HS-5 (cell line): Measurements from ENCODE around the gene OGFR.
"Not testable (repeated sequence)": the region's sequence is repeated elsewhere in the genome, so short reads cannot be mapped to it uniquely, and the experiment has no call there.

Source experiments
- DNase-seq: peaks from one replicate; pipeline ENCODE4 v3.0.0-alpha.2; 2012; ENCODE audit warnings: low read depth

The OGFR gene

DNA sequence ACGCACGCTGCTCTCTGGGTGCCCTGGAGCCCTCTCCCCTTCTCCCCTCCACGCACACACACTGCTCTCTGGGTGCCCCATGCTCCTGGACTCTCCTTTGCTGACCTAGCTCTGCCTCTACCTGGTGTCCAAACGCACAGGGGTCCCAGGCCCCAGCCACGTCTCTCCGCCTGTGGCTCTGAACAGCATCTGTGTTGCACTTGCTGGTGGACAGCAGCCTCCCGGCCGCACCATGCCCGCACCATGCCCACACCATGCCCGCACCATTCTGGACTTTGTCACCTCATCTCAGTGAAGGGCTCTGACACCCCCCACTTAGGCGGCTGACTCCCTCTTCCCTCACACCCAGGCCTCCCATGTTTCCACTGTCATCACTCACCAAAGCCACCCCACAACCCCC, 35.2 kb downstream of the OGFR start:
- DNase-seq: no peak

DNA sequence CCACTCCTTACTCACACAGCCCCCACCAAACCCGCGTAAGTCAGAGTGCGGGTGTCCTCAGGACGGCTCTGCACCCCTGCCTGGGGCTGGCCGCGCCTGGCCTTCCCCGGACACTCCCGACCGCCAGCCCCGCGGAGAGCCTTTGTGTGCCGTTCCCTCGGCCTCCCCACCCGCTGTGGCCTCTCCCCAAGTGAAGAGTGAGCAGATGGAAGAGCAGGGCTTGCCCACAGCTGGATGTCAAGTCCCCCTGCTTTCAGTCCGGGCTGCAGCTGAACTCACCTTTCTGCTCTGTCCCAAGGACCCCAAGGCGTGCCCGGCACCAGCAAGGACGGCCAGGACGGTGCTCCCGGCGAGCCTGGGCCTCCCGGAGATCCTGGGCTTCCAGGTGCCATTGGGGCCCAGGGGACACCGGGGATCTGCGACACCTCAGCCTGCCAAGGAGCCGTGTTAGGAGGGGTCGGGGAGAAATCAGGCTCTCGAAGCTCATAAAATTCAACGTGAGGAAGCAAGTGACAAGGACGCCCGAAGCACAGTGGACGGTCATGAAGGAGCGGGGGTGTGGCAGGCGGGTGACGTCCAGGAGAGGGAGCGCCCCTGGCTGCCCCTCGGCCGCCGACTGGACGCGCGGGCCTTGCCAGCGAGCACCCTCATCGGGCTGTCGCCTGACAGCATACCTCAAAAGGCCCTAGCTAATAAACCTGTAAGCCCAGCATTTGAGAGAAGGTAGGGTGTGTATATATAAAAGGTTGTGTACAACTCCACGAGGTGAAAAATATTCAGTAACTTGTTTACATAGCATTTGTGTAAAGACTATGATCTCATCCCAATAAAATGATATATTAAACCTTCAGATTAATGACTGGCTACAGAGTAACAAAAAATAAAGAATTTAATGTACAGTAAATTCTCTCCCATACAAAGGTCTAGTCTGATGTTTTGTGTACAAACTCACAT, 35.9 kb downstream of the OGFR start:
- DNase-seq: no peak

DNA sequence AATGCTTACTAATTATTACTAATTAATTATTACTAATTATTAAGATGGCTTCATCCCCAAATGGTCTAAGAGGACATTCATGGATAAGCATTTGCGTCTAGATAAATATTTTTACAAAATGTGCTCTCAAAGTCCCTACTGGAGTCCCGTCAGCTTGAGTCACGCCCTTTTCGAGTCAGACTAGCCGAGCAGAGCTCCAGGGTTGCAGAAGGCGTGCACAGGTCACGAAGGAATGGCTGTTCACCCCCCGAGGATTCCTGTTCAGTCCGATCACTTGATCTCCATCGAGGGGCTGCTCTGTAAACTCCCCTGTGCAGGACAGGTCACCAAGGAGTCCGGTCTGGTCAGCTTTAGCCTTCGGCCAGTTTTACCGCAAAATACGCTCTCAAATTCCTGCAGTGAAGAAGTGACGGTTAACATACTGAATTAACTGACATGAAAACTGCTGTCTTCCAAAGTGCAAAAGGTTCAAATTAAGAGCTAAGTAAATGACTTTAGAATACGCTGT, 37.1 kb downstream of the OGFR start:
- DNase-seq: no peak

DNA sequence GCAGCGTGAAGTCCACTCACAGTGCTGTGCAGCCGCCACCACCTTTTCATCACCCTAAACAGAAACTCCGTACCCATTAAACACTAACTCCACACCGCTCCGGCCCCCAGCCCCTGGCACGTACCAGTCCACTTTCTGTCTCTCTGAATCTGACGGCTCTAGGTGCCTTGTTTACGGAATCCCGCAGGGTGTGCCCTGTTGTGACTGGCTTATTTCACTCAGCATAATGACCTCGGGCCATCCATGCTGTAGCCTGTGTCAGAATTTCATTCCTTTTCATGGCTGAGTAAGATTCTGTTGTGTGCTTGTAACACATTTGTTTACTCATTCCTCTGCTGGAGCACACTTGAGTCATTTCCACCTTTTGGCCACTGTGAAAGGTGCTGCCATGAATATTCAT, 39.0 kb downstream of the OGFR start:
- no peak for DNase-seq

DNA sequence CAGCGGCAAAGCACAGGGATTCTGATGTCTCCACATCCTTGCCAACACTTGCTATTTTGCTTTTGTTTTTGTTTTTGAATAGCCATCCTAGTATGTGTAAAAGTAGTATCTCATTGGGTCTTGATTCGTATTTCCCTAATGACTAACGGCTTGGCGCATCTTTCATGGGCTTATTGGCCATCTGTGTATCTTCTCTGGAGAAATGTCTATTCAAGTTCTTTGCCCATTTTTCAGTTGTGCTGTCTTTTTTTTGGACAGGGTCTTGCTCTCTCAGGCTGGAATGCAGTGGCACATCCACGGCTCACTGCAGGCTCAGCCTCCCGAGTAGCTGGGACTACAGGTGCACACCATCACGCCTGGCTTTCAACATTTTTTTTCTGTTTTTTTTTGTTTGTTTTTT, 39.5 kb downstream of the OGFR start:
- no peak for DNase-seq

DNA sequence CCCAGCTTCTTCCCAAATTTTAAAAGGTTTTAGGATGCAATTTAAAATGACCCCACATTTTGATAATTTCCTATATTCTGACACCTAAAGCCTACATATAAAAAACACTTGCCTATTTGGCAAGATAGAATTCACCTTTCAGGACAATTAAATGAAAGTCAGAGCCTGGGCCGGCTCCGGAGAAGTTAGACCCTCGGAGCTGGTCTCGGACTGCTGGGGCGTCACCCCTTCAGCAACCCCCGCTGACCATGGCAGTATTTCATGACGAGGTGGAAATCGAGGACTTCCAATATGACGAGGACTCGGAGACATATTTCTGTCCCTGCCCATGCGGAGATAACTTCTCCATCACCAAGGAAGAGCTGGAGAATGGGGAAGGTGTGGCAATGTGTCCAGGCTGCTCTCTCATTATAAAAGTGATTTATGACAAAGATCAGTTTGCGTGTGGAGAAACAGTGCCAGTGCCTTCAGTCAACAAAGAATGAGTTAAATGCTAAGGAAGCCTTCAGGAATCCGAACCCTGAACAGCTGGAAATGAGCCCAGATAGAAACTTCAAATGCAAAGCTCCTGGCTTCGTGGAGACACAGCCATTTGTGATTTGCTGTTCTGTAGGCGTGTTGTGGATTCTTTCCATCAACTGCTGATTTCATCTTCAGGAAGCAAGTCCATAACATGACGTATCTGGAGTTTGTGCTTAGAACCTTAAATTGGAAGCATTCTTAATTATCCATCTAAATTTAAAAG, 41.0 kb downstream of the OGFR start:
- DNase-seq: no peak

DNA sequence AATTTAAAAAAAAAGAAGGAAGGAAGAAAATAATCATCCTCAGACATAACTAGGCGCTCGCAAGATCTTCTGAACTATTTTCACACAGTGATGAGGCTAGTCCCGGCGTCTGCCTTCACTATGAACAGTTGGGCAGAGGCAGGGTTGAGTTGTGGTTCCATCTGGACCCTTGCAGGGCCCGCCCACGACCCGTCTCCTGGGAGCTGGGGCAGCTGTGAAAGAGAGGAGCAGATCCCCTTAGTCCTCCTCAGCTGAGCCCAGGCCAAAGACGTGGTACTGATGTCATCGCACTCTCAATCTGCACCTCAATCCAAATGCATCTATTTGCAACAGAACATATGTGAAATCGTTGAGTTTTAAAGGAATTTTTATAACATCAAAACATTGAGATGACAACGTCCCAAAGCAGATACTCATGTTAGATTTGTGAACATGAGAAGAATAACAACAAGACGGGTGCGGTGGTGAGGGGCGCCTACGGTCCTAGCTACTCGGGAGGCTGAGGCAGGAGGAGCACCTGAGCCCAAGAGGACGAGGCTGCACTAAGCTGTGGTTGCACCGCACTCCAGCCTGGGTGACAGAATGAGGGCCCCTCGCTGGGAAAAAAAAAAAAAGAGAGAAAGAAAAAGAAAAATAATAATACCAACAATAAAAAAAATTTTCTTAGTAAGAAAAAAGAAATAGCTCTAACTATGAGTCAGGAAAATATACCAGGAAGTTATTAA, 41.7 kb downstream of the OGFR start:
- no peak for DNase-seq

DNA sequence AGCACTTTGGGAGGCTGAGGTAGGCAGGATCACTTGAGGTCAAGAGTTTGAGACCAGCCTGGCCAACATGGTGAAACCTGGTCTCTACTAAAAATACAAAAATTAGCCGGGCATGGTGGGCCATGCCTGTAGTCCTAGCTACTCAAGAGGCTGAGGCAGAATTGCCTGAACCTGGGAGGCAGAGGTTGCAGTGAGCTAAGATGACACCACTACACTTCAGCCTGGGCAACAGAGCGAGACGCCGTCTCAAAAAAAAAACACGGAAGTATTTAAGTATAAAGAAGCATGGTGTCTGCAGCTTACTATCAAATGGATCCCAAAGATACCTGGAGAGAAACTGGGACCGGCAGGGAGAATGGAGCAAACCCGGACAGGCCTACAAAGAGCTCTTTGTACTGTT, 44.3 kb downstream of the OGFR start:
- not testable (repeated sequence) for DNase-seq

DNA sequence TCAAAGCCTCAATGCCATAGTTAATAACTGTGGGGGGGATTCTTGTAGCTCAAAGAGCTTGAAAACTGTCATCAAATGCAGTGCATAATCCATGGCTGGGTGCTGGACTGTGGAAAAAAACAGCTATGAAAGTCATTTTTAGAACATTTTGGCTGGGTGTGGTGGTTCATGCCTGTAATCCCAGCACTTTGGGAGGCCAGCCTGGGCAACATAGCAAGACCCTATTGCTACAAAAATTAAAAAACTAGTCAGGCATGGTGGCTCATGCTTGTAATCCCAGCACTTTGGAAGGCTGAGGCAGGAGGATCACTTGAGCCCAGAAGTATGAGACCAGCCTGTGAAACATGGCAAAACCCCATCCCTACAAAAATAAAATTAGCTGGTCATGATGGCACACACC, 44.8 kb downstream of the OGFR start:
- DNase-seq: no peak

DNA sequence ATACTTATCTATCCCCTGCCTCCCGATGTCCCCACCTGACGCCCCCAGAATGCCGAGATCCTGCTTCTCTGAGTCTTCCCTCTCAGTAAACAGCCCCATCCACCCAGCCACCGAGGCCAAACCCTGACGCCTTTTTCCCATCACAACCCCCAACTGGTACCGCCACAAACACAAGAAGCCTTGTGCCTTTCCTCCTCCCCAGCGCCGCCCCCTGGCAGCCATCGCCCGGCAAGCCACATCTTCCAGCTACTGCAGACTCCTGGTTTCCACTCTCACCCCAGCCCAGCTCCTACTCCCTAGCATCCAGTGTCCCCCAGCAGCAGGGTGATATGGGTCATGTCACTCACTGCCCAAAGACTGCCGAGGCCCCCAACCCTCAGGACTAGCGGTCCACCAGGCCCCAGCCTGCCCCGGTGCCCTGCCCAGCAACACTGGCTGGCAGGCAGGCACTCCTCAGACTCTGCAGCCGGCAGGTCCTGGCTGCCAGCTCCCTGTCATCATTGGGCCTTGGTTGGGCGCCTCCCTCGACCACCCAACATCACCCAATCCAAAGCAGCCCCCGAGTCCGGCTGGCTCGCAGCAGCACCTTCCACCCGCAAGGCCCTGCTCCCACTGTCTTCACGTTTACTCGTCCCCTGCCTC, 45.8 kb downstream of the OGFR start:
- no peak for DNase-seq

DNA sequence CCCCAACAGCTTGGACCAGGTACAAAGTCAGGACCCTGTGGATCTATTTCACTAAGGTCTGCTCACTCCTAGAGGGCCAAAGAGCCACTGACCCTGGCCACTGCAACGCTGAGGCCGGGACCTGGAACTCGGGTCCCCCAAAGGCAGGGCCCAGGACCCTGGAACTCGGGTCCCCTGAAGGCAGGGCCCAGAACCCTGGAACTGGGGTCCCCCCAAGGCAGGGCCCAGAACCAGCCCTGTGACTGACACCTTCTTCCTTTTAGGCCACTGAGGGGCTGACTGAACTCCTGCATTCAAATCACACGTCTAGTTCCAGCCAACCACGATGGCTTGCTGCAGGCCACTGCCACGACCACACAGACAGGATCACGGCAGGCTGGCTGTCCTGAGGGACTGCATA, 47.6 kb downstream of the OGFR start:
- DNase-seq: no peak

DNA sequence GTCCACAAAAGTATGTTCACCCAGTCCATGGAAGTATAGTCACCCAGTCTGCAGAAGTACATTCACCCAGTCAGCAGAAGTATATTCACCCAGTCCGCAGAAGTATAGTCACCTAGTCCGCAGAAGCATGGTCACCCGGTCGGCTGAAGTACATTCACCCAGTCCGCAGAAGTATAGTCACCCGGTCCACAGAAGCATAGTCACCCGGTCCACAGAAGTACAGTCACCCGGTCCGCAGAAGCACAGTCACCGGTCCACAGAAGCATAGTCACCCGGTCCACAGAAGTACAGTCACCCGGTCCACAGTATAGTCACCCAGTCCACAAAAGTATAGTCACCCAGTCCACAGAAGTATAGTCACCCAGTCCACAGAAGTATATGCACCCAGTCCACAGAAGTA, 48.2 kb downstream of the OGFR start:
- DNase-seq: no peak

DNA sequence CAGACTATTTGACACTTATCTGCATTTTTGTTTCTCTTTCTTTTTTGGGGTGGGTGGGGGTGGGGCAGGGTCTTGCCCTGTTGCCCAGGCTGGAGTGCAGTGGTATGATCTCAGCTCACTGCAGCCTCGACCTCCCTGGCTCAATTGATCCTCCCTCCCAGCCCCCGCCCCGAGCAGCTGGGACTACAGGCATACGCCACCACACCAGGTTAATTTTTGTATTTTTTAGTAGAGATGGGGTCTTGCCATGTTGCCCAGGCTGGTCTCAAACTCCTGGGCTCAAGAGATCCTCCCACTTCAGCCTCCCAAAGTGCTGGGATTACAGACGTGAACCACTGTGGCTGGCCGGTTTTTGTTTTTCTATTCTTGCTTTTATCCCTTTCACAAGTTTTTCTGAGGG, 48.7 kb downstream of the OGFR start:
- DNase-seq: not testable (repeated sequence)

DNA sequence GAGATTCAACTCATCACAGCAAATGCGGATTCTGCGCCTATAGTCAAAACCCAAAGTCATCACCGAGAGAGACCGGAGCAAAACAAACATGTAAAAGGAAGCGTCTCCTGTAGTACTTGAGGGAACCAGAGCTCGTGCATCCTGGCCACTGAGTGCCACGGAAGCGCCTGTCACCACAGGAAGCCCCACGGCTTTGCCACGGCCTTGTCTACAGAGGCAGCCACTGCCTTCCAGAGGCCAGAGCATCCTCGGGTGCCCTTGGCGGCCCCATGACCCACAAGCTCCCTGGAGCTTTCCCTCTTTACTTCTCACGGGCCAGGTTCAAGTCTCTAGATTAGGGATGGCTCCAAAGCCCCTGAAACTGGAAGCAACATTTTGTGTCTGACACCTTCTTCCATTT, 49.5 kb downstream of the OGFR start:
- no peak for DNase-seq

DNA sequence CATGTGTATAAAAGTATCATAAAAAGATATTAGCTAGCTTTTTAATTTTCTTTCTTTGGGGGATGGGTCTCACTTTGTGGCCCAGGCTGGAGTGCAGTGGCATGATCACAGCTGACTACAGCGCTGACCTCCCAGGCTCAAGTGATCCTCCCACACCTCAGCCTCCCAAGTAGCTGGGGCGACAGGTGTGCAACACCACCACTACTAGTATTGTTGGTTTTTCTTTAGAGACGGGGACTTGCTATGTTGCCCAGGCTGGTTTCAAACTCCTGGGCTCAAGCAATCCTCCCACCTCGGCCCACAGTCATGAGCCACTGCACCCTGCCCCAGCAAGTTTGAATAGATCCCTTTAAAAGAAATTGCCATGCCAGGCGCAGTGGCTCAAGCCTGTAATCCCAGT, 50.5 kb downstream of the OGFR start:
- DNase-seq: no peak

DNA sequence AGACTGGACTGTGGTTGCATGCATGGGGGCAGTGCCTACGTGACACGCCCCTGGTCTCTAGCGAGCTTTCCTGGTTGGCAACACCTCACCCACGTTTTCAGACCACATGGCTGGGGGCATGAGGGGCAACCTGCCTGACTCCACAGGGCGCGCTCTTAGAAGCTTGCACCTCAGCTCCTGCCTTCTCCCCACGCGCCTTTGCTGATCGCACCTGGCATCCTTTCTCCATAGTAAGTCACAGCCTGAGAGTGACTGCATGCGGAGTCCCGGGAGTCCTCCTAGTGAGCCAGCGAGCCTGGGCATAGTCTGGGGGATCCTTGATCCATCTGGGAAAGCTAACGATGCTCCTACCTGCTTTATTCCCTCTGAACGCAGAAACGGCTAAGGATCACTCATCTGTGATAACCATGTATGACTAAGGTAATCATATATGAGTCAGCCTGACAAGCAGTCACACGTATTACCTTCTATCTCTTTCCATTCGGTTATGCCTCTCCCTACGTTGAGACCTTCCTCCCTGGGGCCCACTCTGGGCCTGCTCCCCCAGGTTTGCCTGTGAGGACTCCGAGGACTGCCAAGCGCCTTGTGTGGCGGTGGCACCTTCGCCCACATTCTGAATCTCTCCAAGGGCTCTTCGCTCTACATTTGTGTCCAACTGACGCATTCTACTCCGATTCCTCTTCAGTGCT, 52.4 kb downstream of the OGFR start:
- no peak for DNase-seq

DNA sequence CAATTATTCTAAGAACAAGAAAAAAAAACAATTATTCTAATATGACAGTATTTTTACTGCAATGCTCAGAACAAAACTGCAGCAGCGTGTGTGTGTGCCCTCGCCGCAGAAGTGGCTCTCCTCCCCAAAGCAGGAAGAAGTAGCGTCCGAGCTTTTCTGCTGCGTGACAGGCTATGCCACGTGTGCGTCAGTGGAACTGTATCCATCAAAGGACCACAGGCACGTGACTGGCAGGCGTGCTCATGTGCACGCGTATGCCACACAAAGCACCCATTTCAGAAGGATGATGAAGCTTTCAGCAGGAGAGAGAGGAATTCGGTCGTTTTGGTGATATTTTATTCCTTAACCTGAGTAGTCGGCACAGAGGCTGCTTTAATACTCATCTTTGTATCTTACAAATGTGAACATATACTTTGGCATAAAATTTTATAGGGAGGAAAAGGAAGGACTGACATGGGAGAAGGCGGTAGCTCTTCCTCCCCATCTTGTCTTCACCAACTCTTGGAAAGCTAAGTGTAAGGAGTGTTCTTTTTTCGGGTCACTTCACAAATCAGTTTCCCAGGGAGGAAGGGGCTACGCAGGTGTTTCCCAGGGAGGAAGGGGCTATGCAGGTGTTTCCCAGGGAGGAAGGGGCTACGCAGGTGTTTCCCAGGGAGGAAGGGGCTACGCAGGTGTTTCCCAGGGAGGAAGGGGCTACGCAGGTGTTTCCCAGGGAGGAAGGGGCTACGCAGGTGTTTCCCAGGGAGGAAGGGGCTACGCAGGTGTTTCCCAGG, 53.6 kb downstream of the OGFR start:
- no peak for DNase-seq

DNA sequence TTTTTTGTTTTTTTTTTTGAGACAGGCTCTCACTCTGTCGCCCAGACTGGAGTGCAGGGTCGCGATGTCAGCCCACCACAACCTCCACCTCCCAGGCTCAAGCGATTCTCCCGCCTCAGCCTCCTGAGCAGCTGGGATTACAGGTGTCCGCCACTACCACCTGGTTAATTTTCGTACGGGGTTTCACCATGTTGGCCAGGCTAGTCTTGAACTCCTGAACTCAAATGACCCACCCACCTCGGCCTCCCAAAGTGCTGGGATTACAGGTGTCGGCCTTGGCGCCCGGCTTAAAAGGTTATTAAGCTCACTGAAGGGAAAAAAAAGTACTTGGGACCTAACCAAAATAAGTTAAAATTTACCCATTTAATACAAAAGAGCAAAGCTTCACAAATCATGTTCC, 55.1 kb downstream of the OGFR start:
- DNase-seq: no peak

DNA sequence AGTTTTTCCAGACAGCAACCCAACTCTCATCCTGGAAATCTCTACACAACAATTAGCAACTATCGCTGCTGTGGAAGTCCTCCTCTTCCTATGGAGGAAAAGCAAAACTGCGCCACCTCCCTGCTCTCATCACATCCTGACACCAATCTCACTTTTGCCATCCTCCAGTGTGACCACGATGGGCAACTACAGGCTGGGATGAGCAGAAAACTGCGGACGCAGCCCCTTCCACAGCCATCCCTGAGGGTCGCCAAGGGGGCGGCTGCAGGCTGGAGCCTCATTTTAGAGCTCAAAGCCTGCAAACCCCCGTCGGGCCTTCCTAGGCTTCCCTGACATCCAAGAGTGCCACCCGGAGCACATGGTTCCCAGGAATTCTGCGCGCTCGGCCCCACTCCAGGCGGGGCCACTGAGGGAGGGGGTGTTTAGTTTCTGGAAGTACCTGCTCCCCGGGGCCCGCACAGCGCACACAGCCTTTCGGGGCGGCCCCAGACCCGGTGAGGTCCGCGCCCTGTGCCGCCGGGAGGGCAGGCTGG, 55.8 kb downstream of the OGFR start:
- no peak for DNase-seq

DNA sequence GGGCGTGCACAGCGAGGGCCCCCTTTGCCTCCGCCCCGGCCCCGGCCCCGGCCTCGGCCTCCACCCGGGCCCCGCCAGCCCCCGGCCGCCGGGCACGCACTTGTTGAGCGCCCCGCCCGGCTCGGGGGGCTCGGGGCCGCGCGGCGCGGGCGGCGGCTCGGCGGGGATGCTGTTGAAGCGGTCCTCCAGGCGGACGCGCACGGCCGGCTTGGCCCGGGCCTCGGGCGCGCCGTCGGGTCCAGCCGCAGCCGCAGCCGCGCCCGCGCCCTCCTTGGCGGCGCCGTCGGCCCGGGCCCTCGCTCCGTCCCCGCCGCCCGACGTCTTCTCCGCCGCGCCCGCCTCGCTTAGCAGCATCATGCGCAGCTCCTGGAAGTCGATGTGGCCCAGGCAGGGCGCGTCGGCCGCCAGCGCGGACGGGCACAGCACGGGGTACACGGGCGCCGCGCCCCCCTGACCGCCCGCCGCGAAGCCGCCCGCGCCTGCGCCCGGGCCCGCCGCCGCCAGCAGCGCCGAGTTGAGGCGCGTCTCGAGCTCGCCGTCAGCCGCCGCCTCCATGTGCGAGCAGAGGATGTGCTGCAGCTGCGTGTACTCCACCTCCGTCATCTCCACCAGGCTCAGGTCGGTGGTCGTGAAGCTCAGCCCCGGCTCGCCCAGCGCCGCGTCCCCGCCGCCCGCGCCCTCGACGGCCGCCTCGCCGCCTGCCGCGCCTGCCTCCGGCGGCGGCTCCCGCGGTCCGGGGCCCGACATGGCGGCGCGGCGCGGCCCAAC, 56.5 kb downstream of the OGFR start:
- no peak for DNase-seq
